ENCODE measurements around the gene NFIX. TPM values are rescaled to one million over a fixed set of nuclear protein-coding genes. Genes with fewer than 3 reads are reported as not detected.

Gene NFIX
- total and polyA plus RNA-seq, 2 donors from 2014 or later: 4.3 to 65.0 TPM

DNA sequence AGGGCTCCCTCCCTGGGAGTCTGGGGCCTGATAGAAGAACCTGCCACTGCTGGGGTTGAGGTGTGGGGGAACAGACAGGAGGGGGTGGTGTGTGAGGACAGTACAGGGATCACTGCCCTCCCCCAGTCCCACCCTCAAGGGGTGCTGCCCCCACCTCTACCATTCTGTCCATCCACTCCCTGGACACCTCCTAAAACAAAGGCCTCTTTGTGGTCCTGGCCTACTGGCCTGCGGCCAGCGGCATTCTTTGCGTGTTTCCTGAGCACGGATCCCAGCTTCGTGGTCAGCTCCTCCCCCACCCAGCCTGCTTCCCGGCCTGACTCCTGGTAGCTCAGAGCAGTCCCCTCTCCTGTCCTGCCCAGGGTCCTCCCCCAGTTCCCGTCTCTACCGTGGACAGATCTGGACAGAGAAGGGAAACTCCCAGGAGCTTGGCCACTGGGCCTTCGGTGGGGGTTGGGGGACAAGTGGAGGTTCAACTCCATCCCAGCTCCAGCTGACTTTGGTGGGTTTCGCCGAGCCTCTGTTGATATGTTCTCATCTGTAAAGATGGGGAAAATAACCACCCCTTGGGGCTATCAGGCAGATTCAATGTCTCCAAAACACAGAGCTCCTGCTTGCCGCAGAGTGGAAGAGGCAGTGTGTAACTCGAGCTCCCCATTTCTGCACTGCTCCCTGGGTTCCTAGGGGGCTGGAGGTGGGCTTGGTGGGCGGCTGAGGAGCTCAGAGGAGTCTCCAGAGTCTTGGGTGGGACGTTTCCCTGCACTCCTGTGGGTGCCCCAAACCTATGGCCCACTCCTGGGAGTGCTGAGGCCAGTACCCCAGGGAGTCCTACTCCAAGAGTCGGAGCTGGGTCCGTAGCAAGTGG lies 58.7 kb downstream of the NFIX start:
- H3K9me3 ChIP-seq (ENCODE audit: control insufficient read depth in 2 of 3, insufficient read depth in 1 of 3, low read length in 3 of 3): no peaks in the 10 kb centered on the region
- peaks cover 0 to 49% (median 38%) of the 10 kb centered on the region in 3 donors for H3K4me1 ChIP-seq (ENCODE audit: control insufficient read depth in 2 of 3, insufficient read depth in 2 of 3, low read depth in 1 of 3, low read length in 3 of 3)
- no peaks in the 10 kb centered on the region for H3K27me3 ChIP-seq (ENCODE audit: control insufficient read depth, insufficient read depth, low read length)
- peak overlapping the region in 1 of 3 donors; percentile 51 for H3K9ac ChIP-seq (ENCODE audit: low read length in 3 of 3)
- TF ChIP-seq, protein P1, sequence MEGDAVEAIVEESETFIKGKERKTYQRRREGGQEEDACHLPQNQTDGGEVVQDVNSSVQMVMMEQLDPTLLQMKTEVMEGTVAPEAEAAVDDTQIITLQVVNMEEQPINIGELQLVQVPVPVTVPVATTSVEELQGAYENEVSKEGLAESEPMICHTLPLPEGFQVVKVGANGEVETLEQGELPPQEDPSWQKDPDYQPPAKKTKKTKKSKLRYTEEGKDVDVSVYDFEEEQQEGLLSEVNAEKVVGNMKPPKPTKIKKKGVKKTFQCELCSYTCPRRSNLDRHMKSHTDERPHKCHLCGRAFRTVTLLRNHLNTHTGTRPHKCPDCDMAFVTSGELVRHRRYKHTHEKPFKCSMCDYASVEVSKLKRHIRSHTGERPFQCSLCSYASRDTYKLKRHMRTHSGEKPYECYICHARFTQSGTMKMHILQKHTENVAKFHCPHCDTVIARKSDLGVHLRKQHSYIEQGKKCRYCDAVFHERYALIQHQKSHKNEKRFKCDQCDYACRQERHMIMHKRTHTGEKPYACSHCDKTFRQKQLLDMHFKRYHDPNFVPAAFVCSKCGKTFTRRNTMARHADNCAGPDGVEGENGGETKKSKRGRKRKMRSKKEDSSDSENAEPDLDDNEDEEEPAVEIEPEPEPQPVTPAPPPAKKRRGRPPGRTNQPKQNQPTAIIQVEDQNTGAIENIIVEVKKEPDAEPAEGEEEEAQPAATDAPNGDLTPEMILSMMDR (IDR thresholded peaks at IDR 0.05; ENCODE audit: borderline replicate concordance, extremely low read depth, insufficient read depth): no peak
- H3K27ac ChIP-seq (ENCODE audit: low read depth in 2 of 2, low read length in 2 of 2): peak overlapping the region; percentile 63 to 93
- no peak overlapping the region for H3K4me3 ChIP-seq (ENCODE audit: low read length in 3 of 3)
- H3K36me3 ChIP-seq (ENCODE audit: control insufficient read depth in 2 of 3, insufficient read depth in 3 of 3, low read length in 3 of 3): no peaks in the 10 kb centered on the region
- DNase-seq (peak; percentile 89 to 96 (median 94)), FAIRE-seq (no peak)
- intact Hi-C loops (cut with DNase I): no loop called here

DNA sequence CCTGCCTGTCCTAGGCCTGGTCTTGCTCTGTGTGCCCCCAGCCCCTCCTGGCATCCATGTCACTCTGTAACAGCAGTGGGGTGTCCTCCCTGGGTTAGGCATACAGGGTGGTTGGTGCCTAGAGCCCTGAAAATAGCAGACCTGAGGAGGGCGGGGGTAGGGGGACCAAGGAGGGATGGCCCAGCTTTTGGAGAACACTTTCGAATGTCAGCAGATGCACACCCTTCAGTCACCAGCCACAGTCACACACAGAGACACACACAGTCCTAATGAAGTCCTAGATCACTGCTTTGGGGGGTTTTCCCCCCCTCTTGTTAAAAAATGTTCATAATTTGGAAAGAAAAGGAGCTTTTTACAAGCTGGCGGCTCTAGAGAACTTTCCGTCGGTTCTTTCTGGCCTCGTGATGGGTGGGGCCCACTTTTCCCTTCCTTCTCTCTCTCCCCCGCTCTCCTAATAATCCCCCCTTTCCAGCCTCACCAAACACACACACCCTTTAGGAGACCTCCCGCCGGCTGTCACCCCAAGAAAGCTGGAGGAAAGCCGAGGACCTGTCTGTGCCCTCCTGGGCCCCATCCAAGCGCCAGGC lies 59.4 kb downstream of the NFIX start:
- Histone ChIP-seq H3K27ac (ENCODE audit: low read depth in 2 of 2, low read length in 2 of 2) (peak overlapping the region; percentile 63 to 93), H3K36me3 (ENCODE audit: control insufficient read depth in 2 of 3, insufficient read depth in 3 of 3, low read length in 3 of 3) (no peaks in the 10 kb centered on the region), H3K27me3 (ENCODE audit: control insufficient read depth, insufficient read depth, low read length) (no peaks in the 10 kb centered on the region), H3K4me3 (ENCODE audit: low read length in 3 of 3) (no peak overlapping the region), H3K4me1 (ENCODE audit: control insufficient read depth in 2 of 3, insufficient read depth in 2 of 3, low read depth in 1 of 3, low read length in 3 of 3) (peaks cover 0 to 49% (median 38%) of the 10 kb centered on the region in 3 donors), H3K9ac (ENCODE audit: low read length in 3 of 3) (peak overlapping the region in 1 of 3 donors; percentile 51), H3K9me3 (ENCODE audit: control insufficient read depth in 2 of 3, insufficient read depth in 1 of 3, low read length in 3 of 3) (no peaks in the 10 kb centered on the region)
- TF ChIP-seq, protein P1 (IDR thresholded peaks at IDR 0.05; ENCODE audit: borderline replicate concordance, extremely low read depth, insufficient read depth): no peak
- intact Hi-C loops (cut with DNase I): no loop called here
- FAIRE-seq (no peak), DNase-seq (peak in 1 of 5 donors; percentile 72)

DNA sequence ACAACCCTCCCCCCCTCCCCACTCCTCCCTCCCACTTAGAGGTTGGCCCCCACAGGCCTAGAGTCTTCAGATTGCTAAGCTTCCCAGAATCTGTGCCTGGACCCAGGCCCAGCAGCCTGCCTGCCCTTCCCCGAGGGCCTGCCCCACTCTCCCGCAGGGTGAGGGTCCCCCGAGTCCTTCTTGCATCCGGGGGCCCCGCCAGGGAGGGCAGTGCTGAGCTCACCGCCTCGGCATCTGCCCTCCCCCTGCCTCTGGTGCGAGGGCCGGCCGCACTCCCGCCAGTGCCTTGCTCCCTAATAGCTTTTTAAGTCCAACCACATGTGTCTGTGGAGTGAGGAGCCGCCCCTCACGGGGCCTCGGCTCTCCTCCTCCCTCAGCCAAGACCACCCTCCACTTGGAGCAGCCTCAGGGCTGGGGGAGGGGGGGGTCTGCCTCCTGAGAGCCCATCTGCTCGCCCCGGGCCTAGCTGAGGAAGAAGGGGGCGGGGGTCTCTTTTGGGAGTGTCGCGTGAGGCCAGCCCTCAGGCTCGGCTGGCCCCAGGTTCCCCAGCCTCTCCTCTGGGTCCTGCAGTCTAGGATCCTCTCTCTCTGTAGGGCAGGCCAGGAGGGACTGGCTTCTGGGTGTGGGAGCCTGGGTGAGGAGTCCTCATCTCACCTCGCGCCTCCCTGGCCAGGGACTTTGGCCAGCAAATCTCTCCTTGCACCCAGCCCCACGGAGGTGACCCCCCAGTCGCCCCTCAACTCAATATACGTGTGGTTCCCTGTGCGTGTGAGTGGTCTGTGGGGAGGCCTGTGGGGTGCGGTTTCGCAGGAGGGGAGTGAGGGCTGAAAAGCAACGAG lies 60.2 kb downstream of the NFIX start:
- intact Hi-C loops (cut with DNase I): no loop called here
- Histone ChIP-seq H3K9me3 (ENCODE audit: control insufficient read depth in 2 of 3, insufficient read depth in 1 of 3, low read length in 3 of 3) (no peaks in the 10 kb centered on the region), H3K27ac (ENCODE audit: low read depth in 2 of 2, low read length in 2 of 2) (peak overlapping the region; percentile 63 to 93), H3K4me1 (ENCODE audit: control insufficient read depth in 2 of 3, insufficient read depth in 2 of 3, low read depth in 1 of 3, low read length in 3 of 3) (peaks cover 0 to 52% (median 38%) of the 10 kb centered on the region in 3 donors), H3K4me3 (ENCODE audit: low read length in 3 of 3) (no peak overlapping the region), H3K36me3 (ENCODE audit: control insufficient read depth in 2 of 3, insufficient read depth in 3 of 3, low read length in 3 of 3) (no peaks in the 10 kb centered on the region), H3K9ac (ENCODE audit: low read length in 3 of 3) (peak overlapping the region in 1 of 3 donors; percentile 34), H3K27me3 (ENCODE audit: control insufficient read depth, insufficient read depth, low read length) (no peaks in the 10 kb centered on the region)
- TF ChIP-seq, protein P1 (IDR thresholded peaks at IDR 0.05; ENCODE audit: borderline replicate concordance, extremely low read depth, insufficient read depth): no peak
- DNase-seq (peak; percentile 74 to 96 (median 85)), FAIRE-seq (no peak)
